Mesenchymal stem cell (in vitro differentiated cells and primary cell): ENCODE results near the gene CMPK1.
A peak's percentile ranks its signal among the peaks of the same experiment; 100 is the strongest.

ENCODE experiments used
- DNase-seq: peaks from one replicate; pipeline ENCODE4 v3.0.0-alpha.2; 2013
- H2AFZ ChIP-seq: one replicate; pipeline ENCODE4 v1.6.1; 2013; ENCODE audit warnings: low read depth, mild to moderate bottlenecking, control low read depth, inconsistent platforms, low read length, moderate library complexity
- H2AK5ac ChIP-seq: 2 replicates; pipeline ENCODE4 v1.6.1; 2013; ENCODE audit warnings: low read length, moderate library complexity, mild to moderate bottlenecking, inconsistent platforms; ENCODE audit not compliant: severe bottlenecking
- H2BK120ac ChIP-seq: one replicate; pipeline ENCODE4 v1.6.1; 2013; ENCODE audit warnings: low read depth, mild to moderate bottlenecking, inconsistent platforms, low read length, moderate library complexity
- H2BK12ac ChIP-seq, 2 experiments: one replicate each; pipeline ENCODE4 v1.6.1; 2013; ENCODE audit warnings: inconsistent platforms in 2 of 2, low read length in 2 of 2, mild to moderate bottlenecking in 2 of 2, moderate library complexity in 2 of 2, control low read depth in 1 of 2
- H2BK15ac ChIP-seq: one replicate; pipeline ENCODE4 v1.6.1; 2013; ENCODE audit warnings: mild to moderate bottlenecking, low read depth, inconsistent platforms; ENCODE audit not compliant: poor library complexity, severe bottlenecking
- H2BK5ac ChIP-seq: 2 replicates; pipeline ENCODE4 v1.6.1; 2013; ENCODE audit warnings: low read depth, mild to moderate bottlenecking, low read length, control low read depth, inconsistent platforms; ENCODE audit not compliant: poor library complexity, severe bottlenecking
- H3K14ac ChIP-seq, 2 experiments: one replicate each; pipeline ENCODE4 v1.6.1; 2013; ENCODE audit warnings: inconsistent platforms in 2 of 2, low read length in 2 of 2, control low read depth in 1 of 2, mild to moderate bottlenecking in 1 of 2, moderate library complexity in 1 of 2
- H3K18ac ChIP-seq, 2 experiments: one replicate each; pipeline ENCODE4 v1.6.1; 2013; ENCODE audit warnings: inconsistent platforms in 2 of 2, low read length in 2 of 2, control low read depth in 1 of 2, low read depth in 1 of 2, mild to moderate bottlenecking in 1 of 2
- H3K23ac ChIP-seq, 2 experiments: one replicate each; pipeline ENCODE4 v1.6.1; 2013; ENCODE audit warnings: inconsistent platforms in 2 of 2, low read length in 2 of 2, mild to moderate bottlenecking in 2 of 2, moderate library complexity in 2 of 2, control low read depth in 1 of 2
- H3K27ac ChIP-seq: 2 replicates; pipeline ENCODE4 v1.5.1; 2013; ENCODE audit warnings: mild to moderate bottlenecking, moderate library complexity, low read length, control low read depth, inconsistent platforms; ENCODE audit not compliant: poor library complexity, severe bottlenecking
- H3K27me3 ChIP-seq, 2 experiments: 2 replicates each; pipeline versions ENCODE4 v1.6.1 to v1.7.0; 2013; ENCODE audit warnings: low read length in 2 of 2, mild to moderate bottlenecking in 2 of 2, moderate library complexity in 2 of 2, control low read depth in 1 of 2, inconsistent platforms in 1 of 2; ENCODE audit not compliant: control insufficient read depth in 1 of 2, insufficient read depth in 1 of 2
- H3K36me3 ChIP-seq, 2 experiments: 2 replicates each; pipeline versions ENCODE4 v1.6.1 to v1.7.0; 2013; ENCODE audit warnings: low read length in 2 of 2, control low read depth in 1 of 2, inconsistent platforms in 1 of 2, low read depth in 1 of 2, mild to moderate bottlenecking in 1 of 2; ENCODE audit not compliant: insufficient read depth in 2 of 2, control insufficient read depth in 1 of 2
- H3K4ac ChIP-seq, 2 experiments: one replicate each; pipeline ENCODE4 v1.6.1; 2013; ENCODE audit warnings: inconsistent platforms in 2 of 2, low read length in 2 of 2, mild to moderate bottlenecking in 2 of 2, moderate library complexity in 2 of 2, control low read depth in 1 of 2, low read depth in 1 of 2
- H3K4me1 ChIP-seq: 2 replicates; pipeline ENCODE4 v1.6.1; 2013; ENCODE audit warnings: low read depth, low read length, control low read depth; ENCODE audit not compliant: control insufficient read depth, insufficient read depth
- H3K4me2 ChIP-seq: 2 replicates; pipeline ENCODE4 v1.6.1; 2013; ENCODE audit warnings: low read length, mild to moderate bottlenecking, inconsistent platforms; ENCODE audit not compliant: poor library complexity, severe bottlenecking
- H3K4me3 ChIP-seq, 2 experiments: 2 replicates each; pipeline versions ENCODE4 v1.5.1 to v1.7.0; 2013; ENCODE audit warnings: low read length in 2 of 2, mild to moderate bottlenecking in 2 of 2, control low read depth in 1 of 2, low read depth in 1 of 2; ENCODE audit not compliant: insufficient read depth in 1 of 2
- H3K79me1 ChIP-seq: replicated peaks from 2 replicates; pipeline ENCODE4 v1.6.1; 2013; ENCODE audit warnings: mild to moderate bottlenecking, control low read depth, low read length, inconsistent platforms; ENCODE audit not compliant: poor library complexity, severe bottlenecking
- H3K9ac ChIP-seq: 2 replicates; pipeline ENCODE4 v1.7.0; 2013; ENCODE audit warnings: mild to moderate bottlenecking, low read length, moderate library complexity
- H3K9me3 ChIP-seq: 2 replicates; pipeline ENCODE4 v1.7.0; 2013; ENCODE audit warnings: mild to moderate bottlenecking, low read length; ENCODE audit not compliant: control insufficient read depth
- H4K8ac ChIP-seq: one replicate; pipeline ENCODE4 v1.6.1; 2013; ENCODE audit warnings: inconsistent platforms, mild to moderate bottlenecking, low read length, moderate library complexity
- H4K91ac ChIP-seq: one replicate; pipeline ENCODE4 v1.6.1; 2013; ENCODE audit warnings: mild to moderate bottlenecking, low read length, inconsistent platforms
- WGBS: methylation state at CpG from one replicate; pipeline ENCODE4 v1.1.7; 2013; ENCODE audit warnings: mixed read lengths; 5-methylcytosine and 5-hydroxymethylcytosine counted together

Gene CMPK1

GRCh38 chr1:47423872-47424271 lies 90.3 kb downstream of the CMPK1 start:
- Histone ChIP-seq H3K9me3 (no peaks in the 10 kb centered on the region), H3K27ac (no peak overlapping the region), H2BK15ac (no peak overlapping the region), H3K18ac (no peak overlapping the region), H3K4me2 (no peak overlapping the region), H3K4ac (no peak overlapping the region), H3K4me1 (no peaks in the 10 kb centered on the region), H3K9ac (no peak overlapping the region), H3K79me1 (no peaks in the 10 kb centered on the region), H3K4me3 (no peak overlapping the region), H3K36me3 (no peaks in the 10 kb centered on the region), H3K23ac (no peak overlapping the region), H2BK12ac (no peak overlapping the region), H3K14ac (no peak overlapping the region), H4K8ac (no peak overlapping the region), H2AFZ (no peak overlapping the region), H3K27me3 (peaks cover 41 to 65% of the 10 kb centered on the region in 2 experiments), H4K91ac (no peak overlapping the region), H2AK5ac (no peak overlapping the region), H2BK120ac (no peak overlapping the region), H2BK5ac (no peak overlapping the region)
- 40% methylated on average over 1 of the region's 2 CpGs for WGBS
- no peak for DNase-seq

GRCh38 chr1:47424336-47424982 lies 90.9 kb downstream of the CMPK1 start:
- Histone ChIP-seq H4K8ac (no peak overlapping the region), H3K4ac (no peak overlapping the region), H3K18ac (no peak overlapping the region), H3K9ac (no peak overlapping the region), H3K27ac (no peak overlapping the region), H3K27me3 (peaks cover 40 to 64% of the 10 kb centered on the region in 2 experiments), H2BK5ac (no peak overlapping the region), H2BK12ac (no peak overlapping the region), H3K79me1 (no peaks in the 10 kb centered on the region), H2AK5ac (no peak overlapping the region), H4K91ac (no peak overlapping the region), H2AFZ (no peak overlapping the region), H3K23ac (no peak overlapping the region), H3K9me3 (no peaks in the 10 kb centered on the region), H2BK15ac (no peak overlapping the region), H3K36me3 (no peaks in the 10 kb centered on the region), H3K4me2 (no peak overlapping the region), H2BK120ac (no peak overlapping the region), H3K14ac (no peak overlapping the region), H3K4me1 (no peaks in the 10 kb centered on the region), H3K4me3 (no peak overlapping the region)
- WGBS = 28% methylated on average over 4 of the region's 6 CpGs
- peak; percentile 32 for DNase-seq
